GM21367 (cell line): ENCODE data around the gene MTCL3.

Source experiments
- ATAC-seq: cut with Tn5 transposase; IDR thresholded peaks from one replicate; pipeline ENCODE4 v1.9.1; 2021; ENCODE audit not compliant: unreplicated experiment

MTCL3 gene

GRCh38 chr6:127518710-127519468 is at the start of gene MTCL3:
Gene MTCL3, minus strand, starts transcription at chr6:127519335.
- ATAC-seq = no peak

- no peak for ATAC-seq
Observed at GRCh38 chr6:127567476-127567875, 48.3 kb upstream of the MTCL3 start.

- ATAC-seq = no peak
Observed at GRCh38 chr6:127566651-127567050, 47.5 kb upstream of the MTCL3 start.

- no peak for ATAC-seq
Observed at GRCh38 chr6:127566119-127566518, 47.0 kb upstream of the MTCL3 start.

- ATAC-seq = no peak
Observed at GRCh38 chr6:127564761-127565160, 45.6 kb upstream of the MTCL3 start.

- no peak for ATAC-seq
Observed at GRCh38 chr6:127561660-127562059, 42.5 kb upstream of the MTCL3 start.

- ATAC-seq = peak; percentile 73
Observed at GRCh38 chr6:127554435-127555006, 35.4 kb upstream of the MTCL3 start.

- ATAC-seq = no peak
Observed at GRCh38 chr6:127550403-127550802, 31.3 kb upstream of the MTCL3 start.

- no peak for ATAC-seq
Observed at GRCh38 chr6:127547904-127548649, 28.9 kb upstream of the MTCL3 start.

- ATAC-seq = no peak
Observed at GRCh38 chr6:127547215-127547614, 28.1 kb upstream of the MTCL3 start.

- ATAC-seq = no peak
Observed at GRCh38 chr6:127539272-127539671, 20.1 kb upstream of the MTCL3 start.

- ATAC-seq = no peak
Observed at GRCh38 chr6:127538750-127539264, 19.7 kb upstream of the MTCL3 start.

GRCh38 chr6:127533736-127534135 is 14.6 kb upstream of the MTCL3 start:
- ATAC-seq = no peak

GRCh38 chr6:127533011-127533410 is 13.9 kb upstream of the MTCL3 start:
- no peak for ATAC-seq

GRCh38 chr6:127522714-127523113 is 3.6 kb upstream of the MTCL3 start:
- no peak for ATAC-seq

GRCh38 chr6:127520066-127520465 is 931 bp upstream of the MTCL3 start:
- no peak for ATAC-seq

- no peak for ATAC-seq
Observed at GRCh38 chr6:127519469-127519785, 292 bp upstream of the MTCL3 start.

GRCh38 chr6:127518191-127518709 is 885 bp downstream of the MTCL3 start:
- no peak for ATAC-seq

- no peak for ATAC-seq
Observed at GRCh38 chr6:127517693-127518092, 1.4 kb downstream of the MTCL3 start.

GRCh38 chr6:127516662-127517273 is 2.4 kb downstream of the MTCL3 start:
- peak; percentile 68 for ATAC-seq
